ENCODE results near the gene NR4A3.

The NR4A3 gene

GRCh38 chr9:99820685-99821395 is 845 bp upstream of the NR4A3 start:
- peak; percentile 15 for ATAC-seq
- TF ChIP-seq CREB5 (CRISPR knock-in tag; IDR thresholded peaks at IDR 0.05; ENCODE audit: low read depth) (0 out of 2 replicates have a peak, but pooled peaks have one; percentile 16), ESRRG (CRISPR knock-in tag; IDR thresholded peaks at IDR 0.05) (no peak), CSRNP3 (CRISPR knock-in tag; IDR thresholded peaks at IDR 0.05) (0 out of 2 replicates have a peak, but pooled peaks have one; percentile 45), RARB (CRISPR knock-in tag; IDR thresholded peaks at IDR 0.05) (no peak), ZNF565 (CRISPR knock-in tag; conservative IDR thresholded peaks at IDR 0.05; ENCODE audit: low read depth) (no peak), ZNF8 (CRISPR knock-in tag; IDR thresholded peaks at IDR 0.05) (no peak), TSHZ2 (CRISPR knock-in tag; IDR thresholded peaks at IDR 0.05) (no peak), PATZ1 (CRISPR knock-in tag; IDR thresholded peaks at IDR 0.05; ENCODE audit: borderline replicate concordance) (no peak), ISL1 (CRISPR knock-in tag; IDR thresholded peaks at IDR 0.05) (no peak)

- TF ChIP-seq CREB5 (CRISPR knock-in tag; IDR thresholded peaks at IDR 0.05; ENCODE audit: low read depth): no peak
- peak; percentile 4 for ATAC-seq
These were observed 572 bp downstream of the NR4A3 start for GRCh38 chr9:99822109-99822805.

GRCh38 chr9:99822806-99823591 is 1.3 kb downstream of the NR4A3 start:
- 0 out of 3 replicates have a peak, but pooled peaks have one; percentile 3 for ATAC-seq
- no peak for TF ChIP-seq ESRRG (CRISPR knock-in tag; IDR thresholded peaks at IDR 0.05)
- no peak for TF ChIP-seq ARNTL (CRISPR knock-in tag; IDR thresholded peaks at IDR 0.05; ENCODE audit: borderline replicate concordance, low read depth)
- no peak for TF ChIP-seq TSHZ2 (CRISPR knock-in tag; IDR thresholded peaks at IDR 0.05)
- TF ChIP-seq ZNF70 (CRISPR knock-in tag; IDR thresholded peaks at IDR 0.05): no peak
- TF ChIP-seq CSDC2 (CRISPR knock-in tag; IDR thresholded peaks at IDR 0.05): no peak
- TF ChIP-seq RARB (CRISPR knock-in tag; IDR thresholded peaks at IDR 0.05): no peak
- TF ChIP-seq TCF4 (CRISPR knock-in tag; IDR thresholded peaks at IDR 0.05; ENCODE audit: borderline replicate concordance): no peak
- TF ChIP-seq TOX (CRISPR knock-in tag; IDR thresholded peaks at IDR 0.05; ENCODE audit: borderline replicate concordance): no peak
- TF ChIP-seq SNAI2 (CRISPR knock-in tag; IDR thresholded peaks at IDR 0.05): no peak
- no peak for TF ChIP-seq ZNF565 (CRISPR knock-in tag; conservative IDR thresholded peaks at IDR 0.05; ENCODE audit: low read depth)
- no peak for TF ChIP-seq OSR1 (CRISPR knock-in tag; IDR thresholded peaks at IDR 0.05)
- no peak for TF ChIP-seq PATZ1 (CRISPR knock-in tag; IDR thresholded peaks at IDR 0.05; ENCODE audit: borderline replicate concordance)
- no peak for TF ChIP-seq CSRNP3 (CRISPR knock-in tag; IDR thresholded peaks at IDR 0.05)
- TF ChIP-seq ISL1 (CRISPR knock-in tag; IDR thresholded peaks at IDR 0.05): no peak

Measured in SK-N-SH treated with all-trans-retinoic acid at 6 μM for 48 hours (cell line).